GM21423 (cell line): ENCODE results near the gene INTS14.
"Not testable (repeated sequence)": the region's sequence is repeated elsewhere in the genome, so short reads cannot be mapped to it uniquely, and the experiment has no call there.

ENCODE experiments used
- ATAC-seq: cut with Tn5 transposase; IDR thresholded peaks from one replicate; pipeline ENCODE4 v1.9.1; 2021; ENCODE audit warnings: mild to moderate bottlenecking, moderate library complexity; ENCODE audit not compliant: unreplicated experiment

INTS14 gene

DNA sequence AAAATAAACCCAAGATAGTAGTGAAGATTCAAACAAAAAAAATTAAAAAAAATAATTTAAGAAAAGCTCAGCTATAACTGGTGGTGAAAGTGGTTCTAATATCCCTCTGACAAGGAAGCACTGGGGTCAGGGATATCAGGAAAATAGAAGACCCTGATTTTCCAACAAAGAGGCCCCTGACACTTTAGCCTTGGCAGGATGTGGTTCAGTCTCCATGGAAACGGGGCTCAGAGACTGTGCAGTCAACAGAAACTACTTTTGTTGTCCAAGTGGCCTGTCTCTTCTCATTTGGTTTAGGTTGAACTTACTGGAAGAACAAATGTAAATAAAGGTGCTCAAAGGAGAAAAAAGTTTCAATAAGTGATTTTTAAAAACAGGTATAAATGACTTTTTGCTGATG, 27.2 kb downstream of the INTS14 start:
- ATAC-seq: no peak

DNA sequence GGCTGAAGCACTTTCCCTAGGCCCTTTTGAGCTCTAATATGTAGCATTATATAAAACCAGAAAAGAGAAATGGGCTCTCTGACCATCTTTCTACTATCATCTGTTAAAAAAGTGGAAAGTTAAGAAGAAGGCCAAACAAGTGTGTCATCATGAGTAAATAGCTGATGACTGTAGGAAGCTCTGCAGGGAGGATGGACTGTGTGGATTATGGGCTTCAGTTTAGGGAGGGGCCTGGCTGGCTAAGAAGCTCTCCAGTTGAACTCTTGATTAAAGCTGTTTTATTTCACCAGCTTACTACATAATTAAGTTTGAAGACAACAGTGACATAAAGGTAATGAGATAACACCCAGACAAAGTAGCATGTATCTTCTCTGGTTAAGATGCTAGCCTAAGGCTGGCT, 30.6 kb downstream of the INTS14 start:
- ATAC-seq: no peak

DNA sequence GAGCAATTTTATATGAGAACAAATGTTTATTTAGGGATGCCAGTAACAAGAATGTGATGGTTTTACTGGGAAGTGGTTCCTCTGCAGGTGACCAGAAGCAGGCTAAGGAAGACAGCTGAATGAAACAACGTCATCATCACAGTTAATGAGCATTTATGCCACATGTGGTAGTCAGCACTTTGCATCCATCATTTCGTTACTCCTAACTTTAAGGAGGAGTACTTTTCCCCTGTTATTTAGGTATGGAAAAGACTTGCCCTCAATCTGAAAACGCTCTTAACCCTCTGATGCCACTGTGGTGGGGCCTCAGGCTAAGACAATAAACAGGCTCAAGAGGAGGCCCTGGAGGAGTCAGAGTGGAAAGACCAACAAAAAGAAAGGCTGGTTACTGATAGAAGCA, 31.2 kb downstream of the INTS14 start:
- no peak for ATAC-seq

DNA sequence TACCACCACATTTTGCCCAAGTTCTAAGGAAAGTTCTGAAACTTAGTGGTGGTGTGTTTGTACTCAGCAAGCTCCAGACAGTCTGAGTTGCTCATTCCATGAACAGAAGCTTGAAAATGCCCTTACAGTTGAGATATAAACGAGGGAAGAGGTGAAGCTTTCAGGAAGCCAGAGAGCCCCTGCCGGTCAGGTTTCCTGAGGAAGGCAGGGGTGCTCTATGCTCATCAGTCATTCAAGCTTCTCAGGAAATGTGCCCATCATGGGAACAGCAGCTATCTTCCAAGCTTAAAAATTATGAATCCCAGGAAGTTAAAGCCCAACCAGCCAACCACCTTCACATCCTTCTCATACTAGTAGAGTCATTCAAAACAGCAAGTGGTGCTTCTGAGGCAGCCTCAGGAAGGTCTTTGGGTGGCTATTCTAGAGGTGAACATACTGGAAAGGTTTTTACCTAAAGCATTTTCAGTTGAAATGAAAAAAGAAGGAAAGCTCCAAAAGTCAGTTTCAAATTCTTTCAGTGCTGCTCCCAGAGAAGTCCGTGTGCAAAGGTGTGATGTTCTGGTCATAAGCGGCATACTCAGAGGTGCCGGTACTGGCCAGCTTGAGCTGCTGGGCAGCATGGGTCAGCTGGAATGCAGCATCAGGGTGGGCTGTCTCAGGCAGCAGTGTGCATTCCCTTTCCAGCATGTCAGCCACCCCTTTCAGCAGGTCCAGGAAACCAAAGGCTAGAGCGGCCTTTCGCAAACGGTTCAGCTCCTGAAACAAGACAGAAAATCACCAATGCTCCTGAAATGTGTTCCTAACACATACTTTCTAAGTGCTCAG, 31.8 kb downstream of the INTS14 start:
- ATAC-seq: no peak

DNA sequence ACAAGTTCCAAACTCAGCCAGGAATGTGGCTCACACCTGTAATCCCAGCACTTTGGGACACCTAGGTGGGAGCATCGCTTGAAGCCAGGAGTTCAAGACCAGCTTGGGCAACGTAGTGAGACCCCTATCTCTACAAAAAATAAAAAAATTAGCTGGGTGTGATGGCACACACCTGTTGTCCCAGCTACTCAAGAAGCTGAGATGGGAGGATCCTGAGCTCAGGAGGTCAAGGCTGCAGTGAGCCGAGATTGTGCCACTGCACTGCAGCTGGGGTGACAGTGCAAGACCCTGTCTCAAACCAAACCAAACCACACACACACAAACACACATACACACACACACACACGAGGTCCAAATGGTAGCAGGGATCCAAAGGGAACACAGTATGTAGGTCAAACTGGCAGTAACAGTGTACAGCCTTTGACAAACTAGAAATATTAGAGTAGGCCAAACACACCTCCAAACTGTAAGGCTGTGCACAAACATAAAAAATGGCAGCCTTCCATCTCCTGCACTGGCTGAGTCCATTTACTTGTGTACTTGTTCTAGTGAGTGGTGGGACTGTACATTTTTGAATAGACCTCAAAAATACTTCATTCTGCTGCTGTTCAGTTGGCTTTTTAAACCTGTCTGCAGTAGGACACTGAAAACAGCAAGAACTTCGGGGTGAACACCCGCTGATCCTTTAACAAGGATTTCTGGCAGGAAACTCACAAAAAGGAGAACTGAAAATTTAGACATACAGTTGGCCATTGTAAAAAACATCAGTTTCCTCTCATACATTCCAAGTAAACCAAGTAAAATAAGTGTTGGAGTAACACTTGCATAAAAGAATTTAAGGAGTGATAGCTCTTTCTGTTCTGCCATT, 33.6 kb downstream of the INTS14 start:
- no peak for ATAC-seq

DNA sequence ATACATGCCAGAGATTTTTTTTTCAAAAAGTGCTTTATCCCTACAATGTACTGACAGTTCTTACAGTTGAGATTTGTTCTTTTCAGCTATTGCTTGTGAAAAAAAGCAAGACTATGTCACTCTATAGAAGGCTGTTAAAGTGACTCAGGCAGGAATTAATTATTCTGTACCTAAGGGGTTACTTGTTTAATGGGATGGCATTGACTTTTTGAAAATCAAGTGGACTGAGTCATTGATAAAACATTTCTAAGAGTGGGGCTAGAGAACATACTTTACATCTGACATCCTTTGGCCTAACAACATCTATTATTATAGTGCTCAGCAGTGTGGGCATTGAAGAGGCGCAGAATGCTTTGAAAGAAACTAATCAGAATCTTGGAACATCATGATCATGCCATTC, 34.3 kb downstream of the INTS14 start:
- no peak for ATAC-seq

DNA sequence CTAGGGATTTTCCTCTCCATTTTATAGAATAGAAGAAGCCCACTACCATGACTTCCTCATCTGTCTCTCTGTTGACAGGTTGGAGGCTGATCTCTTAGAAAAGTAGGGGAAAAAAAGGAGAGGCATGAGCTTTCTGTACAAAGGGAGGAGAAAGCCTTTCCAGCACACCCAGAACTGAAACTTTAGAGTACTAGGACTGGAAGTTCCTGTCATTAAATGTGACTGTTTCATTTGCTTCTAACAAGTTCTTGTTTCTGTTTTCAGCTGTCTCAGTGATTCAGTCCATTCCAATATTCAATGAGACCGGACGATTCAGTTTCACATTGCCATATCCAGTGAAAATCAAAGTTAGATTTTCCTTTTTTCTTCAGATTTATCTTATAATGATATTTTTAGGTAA, 39.0 kb downstream of the INTS14 start:
- no peak for ATAC-seq

DNA sequence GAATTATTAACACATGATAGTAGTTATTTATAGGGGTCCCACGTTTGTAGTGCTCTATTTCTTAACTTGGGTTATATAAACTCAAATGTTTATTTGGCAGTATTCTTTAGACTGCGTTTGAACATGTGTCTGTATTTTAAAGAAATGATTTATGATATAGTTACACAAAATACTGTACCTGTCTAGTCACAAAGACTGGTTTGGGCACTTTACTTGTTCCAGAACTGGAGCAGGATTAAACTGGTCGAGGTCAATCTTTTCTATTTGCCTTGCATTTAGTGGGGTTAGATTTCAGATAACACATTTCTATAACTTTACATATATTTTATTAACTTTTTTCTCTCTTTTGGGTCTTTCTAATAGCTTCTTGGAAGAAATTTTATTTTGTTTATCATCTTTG, 41.2 kb downstream of the INTS14 start:
- no peak for ATAC-seq

DNA sequence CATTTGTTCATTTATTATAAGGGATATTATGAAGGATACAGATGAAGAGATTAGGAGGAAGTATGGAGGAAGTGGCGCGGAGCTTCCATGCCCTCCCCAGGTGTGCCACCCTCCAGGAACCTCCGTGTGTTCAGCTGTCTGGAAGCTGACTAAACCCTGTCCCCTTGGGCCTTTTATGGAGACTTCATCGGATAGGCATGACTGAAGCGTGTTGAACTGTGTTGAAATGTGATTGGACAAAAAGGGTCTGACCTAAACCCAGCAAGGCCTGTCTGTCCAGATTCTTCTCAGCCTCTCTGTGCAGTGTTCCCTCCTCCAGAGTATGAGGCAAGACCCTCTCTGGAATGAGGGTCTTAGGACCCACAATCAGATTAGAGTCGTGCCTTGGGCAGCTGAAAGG, 49.0 kb downstream of the INTS14 start:
- ATAC-seq: no peak

DNA sequence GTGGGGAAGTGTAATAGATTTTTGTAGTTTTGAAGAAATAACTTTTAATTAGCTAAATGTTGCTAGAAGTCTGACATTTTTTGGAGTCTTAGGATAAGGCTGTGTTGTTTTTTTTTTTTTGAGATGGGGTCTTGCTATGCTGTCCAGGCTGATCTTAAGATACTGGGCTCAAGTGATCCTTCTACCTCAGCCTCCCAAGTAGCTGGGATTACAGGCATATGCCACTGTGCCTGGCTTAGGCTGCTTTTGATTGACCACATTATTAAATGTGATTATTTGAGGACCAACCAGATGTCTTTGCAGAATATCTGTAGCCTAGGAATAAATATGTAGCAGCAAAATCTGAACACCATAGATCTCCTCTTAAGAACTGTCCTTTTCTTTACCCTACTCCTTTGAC, 51.0 kb downstream of the INTS14 start:
- ATAC-seq: no peak

DNA sequence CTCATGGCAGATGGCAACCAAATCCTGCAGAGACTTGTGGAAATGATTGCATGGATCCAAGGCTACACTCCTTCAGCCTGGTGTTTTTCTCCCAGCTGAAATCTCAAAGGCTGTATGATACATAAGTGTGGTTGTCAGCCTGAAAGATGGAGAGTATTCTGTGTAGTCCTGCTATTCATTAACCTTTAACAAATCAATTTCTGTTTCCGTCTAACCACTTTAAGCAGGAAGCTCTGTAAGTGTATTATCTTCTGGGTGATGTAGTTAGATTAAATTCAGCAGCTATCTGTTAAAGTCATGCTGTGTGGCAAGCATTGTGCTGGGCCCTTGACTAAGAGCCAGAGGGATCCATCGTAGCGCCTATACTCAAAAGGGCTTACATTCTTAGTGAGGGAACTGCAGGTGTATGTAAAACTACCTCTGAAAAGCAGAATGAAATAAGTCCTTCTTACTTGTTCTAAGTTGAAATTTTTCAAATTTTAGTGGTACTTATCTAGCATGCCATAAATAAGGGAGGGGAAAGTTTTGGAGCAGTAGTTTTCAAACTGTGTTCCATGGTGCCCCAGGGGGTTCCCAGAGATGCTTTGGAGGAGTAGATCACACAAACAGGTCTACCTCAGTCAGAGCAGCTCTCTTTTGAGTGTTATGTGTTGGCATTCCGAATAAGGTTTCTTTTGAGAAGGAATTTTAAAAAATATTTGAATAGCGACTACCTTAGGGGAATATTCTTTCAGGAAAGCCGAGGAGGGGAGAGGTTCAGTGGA, 51.8 kb downstream of the INTS14 start:
- no peak for ATAC-seq

DNA sequence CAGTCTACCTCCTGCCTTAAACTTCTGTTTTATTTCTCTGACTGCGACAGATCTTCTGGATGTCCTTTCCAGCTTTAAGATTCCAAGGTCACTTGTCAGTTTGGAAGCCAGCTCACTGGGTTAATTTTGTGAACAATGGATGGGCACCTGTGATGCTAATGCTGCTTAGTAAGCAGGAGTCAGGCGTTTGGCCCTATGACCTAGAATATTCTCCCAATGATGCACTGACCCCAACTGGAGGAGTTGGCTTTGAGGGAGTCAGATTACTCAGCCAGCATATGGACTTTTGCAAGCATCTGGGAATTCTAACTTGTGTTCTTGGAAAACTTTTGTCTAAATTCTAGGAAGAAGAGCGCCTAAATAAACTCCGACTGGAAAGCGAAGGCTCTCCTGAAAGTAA, 52.6 kb downstream of the INTS14 start:
- no peak for ATAC-seq

DNA sequence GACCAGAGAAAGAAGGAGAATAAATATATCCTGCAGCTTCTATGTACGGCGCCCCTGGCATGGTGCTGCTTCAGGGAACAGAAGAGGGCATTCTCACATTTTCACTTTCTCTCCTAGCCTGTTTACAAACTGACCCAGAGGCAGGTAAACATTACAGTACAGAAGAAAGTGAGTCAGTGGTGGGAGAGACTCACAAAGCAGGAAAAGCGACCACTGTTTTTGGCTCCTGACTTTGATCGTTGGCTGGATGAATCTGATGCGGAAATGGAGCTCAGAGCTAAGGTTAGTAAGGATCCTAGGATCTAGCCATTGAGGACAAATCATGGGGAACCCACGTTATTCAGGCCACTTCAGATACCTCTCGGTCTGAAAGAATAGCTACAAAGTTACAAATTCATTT, 54.3 kb downstream of the INTS14 start:
- no peak for ATAC-seq

DNA sequence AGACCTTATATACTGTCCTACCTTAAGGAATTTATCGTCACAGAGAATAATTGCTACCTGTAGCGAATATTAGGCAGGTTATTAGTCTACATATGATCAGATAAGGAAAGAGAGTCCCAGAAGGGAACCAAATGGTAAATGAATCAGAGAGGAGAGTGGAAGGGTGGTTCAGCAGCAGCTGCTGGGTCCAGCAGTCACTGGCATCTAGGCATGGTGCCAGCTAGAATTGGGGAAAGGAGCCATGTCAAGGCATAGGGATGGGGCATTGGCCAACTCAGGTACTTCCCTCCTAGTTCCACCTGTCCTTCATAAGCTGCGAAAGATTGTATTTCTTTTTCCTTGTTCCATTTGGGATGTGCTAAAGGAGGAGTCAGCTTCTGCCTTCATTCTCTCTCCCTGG, 57.2 kb downstream of the INTS14 start:
- ATAC-seq: no peak

DNA sequence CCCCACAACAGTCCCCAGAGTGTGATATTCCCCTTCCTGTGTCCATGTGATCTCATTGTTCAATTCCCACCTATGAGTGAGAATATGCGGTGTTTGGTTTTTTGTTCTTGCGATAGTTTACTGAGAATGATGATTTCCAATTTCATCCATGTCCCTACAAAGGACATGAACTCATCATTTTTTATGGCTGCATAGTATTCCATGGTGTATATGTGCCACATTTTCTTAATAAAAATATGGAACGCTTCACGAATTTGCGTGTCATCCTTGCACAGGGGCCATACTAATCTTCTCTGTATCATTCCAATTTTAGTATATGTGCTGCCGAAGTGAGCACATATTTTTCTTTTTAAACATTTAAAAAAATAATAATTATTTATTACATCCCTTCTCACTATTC, 58.1 kb downstream of the INTS14 start:
- not testable (repeated sequence) for ATAC-seq

DNA sequence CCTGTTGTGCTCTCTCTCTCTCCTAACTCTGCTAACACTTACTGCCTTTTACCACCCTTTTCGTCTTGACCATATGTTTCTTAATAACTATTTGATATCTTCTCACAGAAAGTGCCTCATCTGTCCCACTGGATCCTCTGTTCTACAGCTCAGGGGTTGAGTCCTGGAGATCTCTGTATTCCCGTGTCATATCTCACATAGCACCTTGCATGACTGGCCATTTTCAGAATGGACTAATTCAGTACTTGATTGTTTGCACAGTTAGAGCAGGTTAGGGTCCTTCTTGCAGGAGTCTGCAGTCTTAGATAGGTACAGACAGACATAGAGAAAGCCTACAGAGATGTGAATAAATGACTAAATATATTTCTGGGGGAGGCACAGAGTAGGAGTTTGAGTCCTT, 59.7 kb downstream of the INTS14 start:
- no peak for ATAC-seq

DNA sequence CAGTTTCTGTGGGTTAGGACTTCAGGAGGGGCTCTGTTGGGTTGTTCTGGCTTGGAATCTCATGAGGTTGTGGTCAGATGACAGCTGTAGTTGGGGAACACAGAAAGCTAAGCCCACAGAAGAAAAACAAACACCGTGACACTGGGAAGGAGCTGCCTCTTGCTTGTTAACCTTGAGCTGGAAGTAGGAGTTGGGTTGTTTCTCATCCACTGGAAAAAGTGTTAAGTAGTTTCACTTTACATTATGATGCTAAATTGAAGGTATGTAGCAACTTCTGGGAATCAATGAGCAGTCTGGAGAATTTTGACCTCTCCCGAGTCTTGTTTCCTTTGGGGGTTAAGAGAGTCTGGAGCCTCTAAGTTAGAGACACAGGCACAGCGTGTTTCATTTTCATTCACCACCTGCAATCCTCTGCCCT, 60.2 kb downstream of the INTS14 start:
- ATAC-seq: no peak

DNA sequence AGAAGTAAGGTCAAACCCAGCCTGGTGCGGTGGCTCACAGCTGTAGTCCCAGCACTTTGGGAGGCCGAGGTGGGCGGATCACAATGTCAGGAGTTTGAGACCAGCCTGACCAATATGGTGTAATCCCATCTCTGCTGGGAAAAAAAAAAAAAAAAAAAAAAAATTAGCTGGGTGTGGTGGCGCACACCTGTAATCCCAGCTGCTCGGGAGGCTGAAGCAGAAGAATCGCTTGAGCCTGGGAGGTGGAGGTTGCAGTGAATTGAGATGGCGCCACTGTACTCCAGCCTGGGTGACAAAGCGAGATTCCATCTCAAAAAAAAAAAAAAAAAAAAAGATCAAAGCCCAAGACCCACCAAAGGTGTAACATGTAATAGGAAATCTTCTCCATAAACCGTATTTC, 61.6 kb downstream of the INTS14 start:
- ATAC-seq: not testable (repeated sequence)

DNA sequence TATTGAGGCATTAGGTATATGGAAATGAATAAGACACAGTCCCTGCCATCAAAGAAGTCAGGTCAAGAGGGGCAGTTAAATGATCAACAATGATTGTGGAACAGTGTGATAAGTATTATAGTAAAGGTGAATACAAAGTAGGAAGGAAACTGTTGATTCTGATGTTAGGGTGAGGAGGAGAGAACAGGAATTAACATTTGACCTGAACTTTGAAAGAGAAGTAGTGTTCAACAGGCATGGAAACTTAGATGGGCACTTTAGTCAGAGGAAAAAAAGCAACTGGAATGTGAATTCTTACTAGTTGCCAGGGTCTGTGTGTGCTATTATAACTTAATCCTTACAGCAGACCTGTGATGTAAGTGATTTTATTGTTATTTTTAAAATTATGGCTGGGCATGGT, 63.1 kb downstream of the INTS14 start:
- no peak for ATAC-seq

DNA sequence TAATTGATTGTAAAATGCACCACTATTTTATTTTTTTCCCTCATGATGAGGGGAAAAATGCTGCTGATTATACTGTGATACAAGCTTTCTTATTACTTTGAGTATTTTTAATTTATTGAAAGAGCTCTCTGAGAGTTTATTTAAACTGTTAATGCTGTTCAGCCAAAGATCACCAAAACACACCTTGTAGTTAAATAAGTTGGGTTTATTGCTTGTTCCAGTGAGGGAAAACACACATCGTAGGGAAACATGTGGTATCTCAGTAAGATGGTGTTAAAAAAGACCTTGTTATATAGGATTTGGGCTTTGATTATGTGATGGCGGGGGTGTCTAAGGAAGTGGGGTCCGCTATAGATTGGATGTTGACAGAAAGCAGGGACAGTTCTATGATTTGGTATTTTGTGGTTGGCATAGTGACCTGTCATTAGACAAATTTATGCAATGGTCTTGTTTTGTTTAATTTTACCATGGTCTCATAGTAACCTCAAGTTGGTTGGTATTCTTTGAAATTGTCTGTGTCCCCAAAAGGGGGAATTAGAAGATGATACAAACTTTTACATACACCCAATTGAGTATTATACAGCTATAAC, 69.6 kb downstream of the INTS14 start:
- ATAC-seq: no peak

DNA sequence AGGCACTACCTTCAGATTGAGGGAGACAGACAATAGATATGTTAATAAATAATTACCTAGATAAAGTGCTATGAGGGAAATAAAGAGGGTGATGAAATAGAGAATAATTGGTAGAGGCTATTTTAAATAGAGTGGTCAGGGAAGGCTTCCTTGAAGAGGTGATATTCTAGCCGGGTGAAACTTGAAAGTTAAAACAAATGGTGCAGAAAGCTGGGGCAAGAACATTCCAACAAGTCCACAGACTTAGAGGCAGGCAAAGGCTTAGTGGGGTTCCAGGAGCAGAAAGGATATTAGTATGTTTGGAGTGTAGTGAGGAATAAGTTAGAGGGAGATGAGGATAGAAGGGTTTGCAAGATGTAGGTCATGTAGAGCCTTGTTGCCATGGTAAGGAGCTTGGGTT, 70.6 kb downstream of the INTS14 start:
- ATAC-seq: no peak
